WTC11 (cell line): ENCODE measurements around the gene THOC1. TPM values are rescaled to one million over a fixed set of nuclear protein-coding genes. Genes with fewer than 3 reads are reported as not detected.
A peak's percentile ranks its signal among the peaks of the same experiment; 100 is the strongest.

Experiments
- ATAC-seq: fragments of 200-7000 bp; cut with Tn5 transposase; 2 replicates; pipeline ENCODE4 v1.10.0; 2021; ENCODE audit warnings: mild to moderate bottlenecking, moderate library complexity
- CTCF ChIA-PET: fragments of 300-600 bp; sonication (Branson Sonifier 250); formaldehyde crosslinking; loops from one replicate; lab custom pipeline; 2021; ENCODE audit warnings: antibody characterized with exemption; lab: Charles Lee
- POLR2A ChIA-PET: fragments of 350-600 bp; sonication (Branson Sonifier 250); formaldehyde crosslinking; loops from one replicate; lab custom pipeline; 2021; ENCODE audit warnings: antibody characterized with exemption; lab: Charles Lee
- DNase-seq: peaks from one replicate; pipeline ENCODE4 v3.0.0; 2021; ENCODE audit warnings: low spot score
- H3K27ac Mint-ChIP-seq: 2 replicates; pipeline ENCODE4 v1.8.0; 2021; ENCODE audit warnings: mixed read lengths
- H3K27me3 Mint-ChIP-seq: 2 replicates; pipeline ENCODE4 v1.8.0; 2021; ENCODE audit warnings: low read depth, mild to moderate bottlenecking, moderate library complexity, mixed read lengths
- H3K36me3 Mint-ChIP-seq: 2 replicates; pipeline ENCODE4 v1.8.0; 2021; ENCODE audit warnings: mixed read lengths
- H3K4me1 Mint-ChIP-seq: 2 replicates; pipeline ENCODE4 v1.8.0; 2022; ENCODE audit warnings: mixed read lengths
- H3K4me3 Mint-ChIP-seq: 2 replicates; pipeline ENCODE4 v1.8.0; 2021; ENCODE audit warnings: mild to moderate bottlenecking, moderate library complexity, mixed read lengths
- H3K9me3 Mint-ChIP-seq: 2 replicates; pipeline ENCODE4 v1.8.0; 2021; ENCODE audit warnings: mixed read lengths
- FOXK1 ChIP-seq: sonication (generic); formaldehyde crosslinking; IDR thresholded peaks from 2 replicates; pipeline ENCODE4 v1.8.0; 2022; ENCODE audit warnings: mild to moderate bottlenecking, moderate library complexity, missing genetic modification reagents
- GRHL2 ChIP-seq: fragments of 250-450 bp; sonication (Bioruptor Pico); IDR thresholded peaks from 2 replicates; pipeline ENCODE4 v1.8.0; 2022; ENCODE audit warnings: mild to moderate bottlenecking, moderate library complexity; ENCODE audit not compliant: insufficient replicate concordance, severe bottlenecking
- HMGA2 ChIP-seq: fragments of 250-450 bp; sonication (Bioruptor Pico); IDR thresholded peaks from 2 replicates; pipeline ENCODE4 v1.4.0; 2021; ENCODE audit warnings: mild to moderate bottlenecking, moderate library complexity
- IRF2 ChIP-seq: sonication (generic); formaldehyde crosslinking; IDR thresholded peaks from 2 replicates; pipeline ENCODE4 v1.8.0; 2022; ENCODE audit warnings: low read depth, missing genetic modification reagents, borderline replicate concordance
- SMAD4 ChIP-seq: sonication (generic); formaldehyde crosslinking; IDR thresholded peaks from 2 replicates; pipeline ENCODE4 v1.8.0; 2022; ENCODE audit warnings: mild to moderate bottlenecking, missing genetic modification reagents
- ZNF263 ChIP-seq: sonication (generic); formaldehyde crosslinking; IDR thresholded peaks from 2 replicates; pipeline ENCODE4 v1.8.1; 2022; ENCODE audit warnings: low read depth, mild to moderate bottlenecking, moderate library complexity, missing genetic modification reagents
- total RNA-seq: library from RNA; stranded (reverse); gene quantifications from 3 replicates; pipeline ENCODE4 v1.2.3, GENCODE V29; 2021
- TF ChIP-seq, protein P1 (sequence below): sonication (generic); formaldehyde crosslinking; IDR thresholded peaks from 2 replicates; pipeline ENCODE4 v1.8.1; 2022; ENCODE audit warnings: low read depth, mild to moderate bottlenecking, moderate library complexity, missing genetic modification reagents, borderline replicate concordance
- TF ChIP-seq, protein P2 (sequence below): sonication (generic); formaldehyde crosslinking; IDR thresholded peaks from 2 replicates; pipeline ENCODE4 v1.8.1; 2023; ENCODE audit warnings: mild to moderate bottlenecking, missing genetic modification reagents, moderate library complexity
- TF ChIP-seq, protein P3 (sequence below): fragments of 200-600 bp; IDR thresholded peaks from 2 replicates; pipeline ENCODE4 v1.8.0; 2022; ENCODE audit warnings: antibody characterized with exemption
- TF ChIP-seq, protein P4 (sequence below): sonication (generic); formaldehyde crosslinking; IDR thresholded peaks from 2 replicates; pipeline ENCODE4 v1.8.1; 2023; ENCODE audit warnings: mild to moderate bottlenecking, missing genetic modification reagents

The THOC1 gene
- total RNA-seq, 1 experiment from 2014 or later = 65.8 TPM

DNA sequence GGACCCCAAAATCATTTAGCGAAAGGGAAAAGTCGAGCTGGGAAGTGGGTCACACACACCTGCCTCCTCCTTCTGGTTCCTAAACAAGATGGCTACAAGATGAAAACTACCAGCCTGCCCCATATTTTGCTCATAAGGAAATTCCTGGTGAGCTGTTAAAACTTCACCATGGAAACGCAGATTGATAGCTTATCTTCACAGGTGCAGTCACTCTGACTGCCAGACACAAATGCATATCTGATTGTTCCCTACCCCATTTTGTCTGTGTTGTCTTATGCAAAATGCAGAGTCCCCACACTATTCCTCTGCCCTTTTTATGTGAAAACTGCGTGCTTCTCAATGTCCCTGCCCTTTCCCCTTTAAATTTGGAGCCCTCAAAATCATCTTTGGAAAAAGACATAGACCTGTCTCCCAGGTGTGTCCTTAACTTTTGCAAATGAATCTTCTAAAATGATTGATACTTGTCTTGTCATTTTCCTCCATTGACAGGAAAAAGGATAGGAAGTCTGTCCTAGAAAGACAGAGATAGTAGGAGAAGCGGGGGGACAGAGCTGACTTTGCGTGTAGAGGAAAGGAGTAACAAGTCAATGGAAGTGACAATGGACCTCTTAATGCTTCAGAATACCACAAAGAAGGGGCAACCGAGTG lies 38.9 kb upstream of the THOC1 start:
- ATAC-seq (no peak), DNase-seq (no peak)
- ChIA-PET CTCF (interaction anchor here (0.7 kb wide), 1 partner anchor 25 kb away, joined by 3 read pairs; no protein-coding TSS in a partner anchor), POLR2A (no interaction called here)
- no peaks in the 10 kb centered on the region for H3K27me3 Mint-ChIP-seq
- no peak overlapping the region for H3K4me3 Mint-ChIP-seq
- H3K27ac Mint-ChIP-seq = no peak overlapping the region
- 0 out of 2 replicates have a peak, but pooled peaks cover 5% of the 10 kb centered on the region for H3K9me3 Mint-ChIP-seq
- TF ChIP-seq, protein P1, sequence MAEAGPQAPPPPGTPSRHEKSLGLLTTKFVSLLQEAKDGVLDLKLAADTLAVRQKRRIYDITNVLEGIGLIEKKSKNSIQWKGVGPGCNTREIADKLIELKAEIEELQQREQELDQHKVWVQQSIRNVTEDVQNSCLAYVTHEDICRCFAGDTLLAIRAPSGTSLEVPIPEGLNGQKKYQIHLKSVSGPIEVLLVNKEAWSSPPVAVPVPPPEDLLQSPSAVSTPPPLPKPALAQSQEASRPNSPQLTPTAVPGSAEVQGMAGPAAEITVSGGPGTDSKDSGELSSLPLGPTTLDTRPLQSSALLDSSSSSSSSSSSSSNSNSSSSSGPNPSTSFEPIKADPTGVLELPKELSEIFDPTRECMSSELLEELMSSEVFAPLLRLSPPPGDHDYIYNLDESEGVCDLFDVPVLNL (CRISPR knock-in tag) = no peak
- TF ChIP-seq, protein P2, sequence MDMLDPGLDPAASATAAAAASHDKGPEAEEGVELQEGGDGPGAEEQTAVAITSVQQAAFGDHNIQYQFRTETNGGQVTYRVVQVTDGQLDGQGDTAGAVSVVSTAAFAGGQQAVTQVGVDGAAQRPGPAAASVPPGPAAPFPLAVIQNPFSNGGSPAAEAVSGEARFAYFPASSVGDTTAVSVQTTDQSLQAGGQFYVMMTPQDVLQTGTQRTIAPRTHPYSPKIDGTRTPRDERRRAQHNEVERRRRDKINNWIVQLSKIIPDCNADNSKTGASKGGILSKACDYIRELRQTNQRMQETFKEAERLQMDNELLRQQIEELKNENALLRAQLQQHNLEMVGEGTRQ (CRISPR knock-in tag) = no peak
- TF ChIP-seq GRHL2 (CRISPR knock-in tag) (no peak), ZNF263 (CRISPR knock-in tag) (no peak)
- H3K4me1 Mint-ChIP-seq = peaks cover 43% of the 10 kb centered on the region
- no peaks in the 10 kb centered on the region for H3K36me3 Mint-ChIP-seq

DNA sequence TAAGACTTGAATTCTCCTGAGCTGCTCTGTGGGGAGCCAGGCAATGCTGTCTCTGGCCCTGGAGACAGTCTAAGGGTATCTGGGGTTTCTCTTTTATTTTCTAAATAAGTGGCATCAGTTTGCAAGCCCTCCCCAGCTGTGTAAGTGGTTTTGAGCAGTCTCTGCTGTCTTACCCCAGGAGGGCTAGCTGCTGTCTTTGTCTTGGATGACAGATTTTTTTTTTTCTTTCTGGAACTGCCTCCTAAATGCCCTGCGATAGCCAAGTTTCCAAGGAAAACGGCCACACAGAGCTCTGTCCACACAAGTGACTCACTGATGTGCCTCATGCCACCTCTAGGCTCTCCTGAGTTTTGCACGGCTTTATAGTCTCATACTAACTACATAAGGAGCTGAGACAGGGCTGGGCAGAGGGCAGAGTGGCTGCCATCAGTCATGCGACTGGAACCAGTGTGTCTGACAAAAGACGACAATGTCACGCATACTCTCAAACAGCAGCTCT lies 37.2 kb upstream of the THOC1 start:
- Mint-ChIP-seq H3K27ac (peak overlapping the region; percentile 41), H3K4me1 (peaks cover 43% of the 10 kb centered on the region), H3K4me3 (no peak overlapping the region), H3K27me3 (no peaks in the 10 kb centered on the region), H3K9me3 (no peaks in the 10 kb centered on the region), H3K36me3 (no peaks in the 10 kb centered on the region)
- ChIA-PET CTCF (interaction anchor here (0.7 to 3.2 kb wide), 5 partner anchors 9 to 320 kb away, joined by 3 to 19 read pairs (median 4); no protein-coding TSS in a partner anchor), POLR2A (interaction anchor here (0.7 to 0.8 kb wide), 2 partner anchors 11 to 37 kb away, joined by 4 to 6 read pairs; partner anchors contain the start of gene THOC1)
- ATAC-seq = peak; percentile 77
- no peak for TF ChIP-seq FOXK1
- TF ChIP-seq, protein P3, sequence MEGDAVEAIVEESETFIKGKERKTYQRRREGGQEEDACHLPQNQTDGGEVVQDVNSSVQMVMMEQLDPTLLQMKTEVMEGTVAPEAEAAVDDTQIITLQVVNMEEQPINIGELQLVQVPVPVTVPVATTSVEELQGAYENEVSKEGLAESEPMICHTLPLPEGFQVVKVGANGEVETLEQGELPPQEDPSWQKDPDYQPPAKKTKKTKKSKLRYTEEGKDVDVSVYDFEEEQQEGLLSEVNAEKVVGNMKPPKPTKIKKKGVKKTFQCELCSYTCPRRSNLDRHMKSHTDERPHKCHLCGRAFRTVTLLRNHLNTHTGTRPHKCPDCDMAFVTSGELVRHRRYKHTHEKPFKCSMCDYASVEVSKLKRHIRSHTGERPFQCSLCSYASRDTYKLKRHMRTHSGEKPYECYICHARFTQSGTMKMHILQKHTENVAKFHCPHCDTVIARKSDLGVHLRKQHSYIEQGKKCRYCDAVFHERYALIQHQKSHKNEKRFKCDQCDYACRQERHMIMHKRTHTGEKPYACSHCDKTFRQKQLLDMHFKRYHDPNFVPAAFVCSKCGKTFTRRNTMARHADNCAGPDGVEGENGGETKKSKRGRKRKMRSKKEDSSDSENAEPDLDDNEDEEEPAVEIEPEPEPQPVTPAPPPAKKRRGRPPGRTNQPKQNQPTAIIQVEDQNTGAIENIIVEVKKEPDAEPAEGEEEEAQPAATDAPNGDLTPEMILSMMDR = no peak
- no peak for DNase-seq

DNA sequence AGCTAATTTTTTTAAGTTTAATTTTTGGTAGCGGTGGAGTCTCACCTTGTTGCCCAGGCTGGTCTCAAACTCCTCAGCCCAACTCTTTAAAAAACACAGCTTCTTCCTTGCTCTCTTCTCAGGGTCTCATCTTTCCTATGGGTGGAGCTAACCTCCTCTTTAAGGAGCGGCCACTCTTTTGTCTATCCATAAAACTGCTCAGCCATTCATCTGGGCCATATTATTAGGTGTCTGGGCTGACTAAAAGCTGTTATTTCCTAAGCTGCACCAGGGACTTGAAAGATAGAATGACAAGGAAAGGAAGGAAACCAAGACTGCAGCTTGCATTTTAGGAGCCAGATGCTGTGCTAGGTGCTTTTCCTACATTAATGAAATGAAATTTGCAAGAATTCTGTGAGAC lies 35.8 kb upstream of the THOC1 start:
- DNase-seq (no peak), ATAC-seq (0 out of 2 replicates have a peak, but pooled peaks have one; percentile 19)
- no peaks in the 10 kb centered on the region for H3K27me3 Mint-ChIP-seq
- no peak for TF ChIP-seq SMAD4 (CRISPR knock-in tag)
- no peak for TF ChIP-seq IRF2 (CRISPR knock-in tag)
- no peak for TF ChIP-seq HMGA2 (CRISPR knock-in tag)
- no peaks in the 10 kb centered on the region for H3K9me3 Mint-ChIP-seq
- ChIA-PET CTCF (interaction anchor here (1.2 to 3.2 kb wide), 3 partner anchors 9 to 176 kb away, joined by 3 to 19 read pairs (median 3); no protein-coding TSS in a partner anchor), POLR2A (interaction anchor here (0.5 to 1.1 kb wide), 2 partner anchors 10 to 152 kb away, joined by 4 read pairs; no protein-coding TSS in a partner anchor)
- no peaks in the 10 kb centered on the region for H3K36me3 Mint-ChIP-seq
- H3K4me3 Mint-ChIP-seq = no peak overlapping the region
- no peak overlapping the region for H3K27ac Mint-ChIP-seq
- H3K4me1 Mint-ChIP-seq = peaks cover 43% of the 10 kb centered on the region

DNA sequence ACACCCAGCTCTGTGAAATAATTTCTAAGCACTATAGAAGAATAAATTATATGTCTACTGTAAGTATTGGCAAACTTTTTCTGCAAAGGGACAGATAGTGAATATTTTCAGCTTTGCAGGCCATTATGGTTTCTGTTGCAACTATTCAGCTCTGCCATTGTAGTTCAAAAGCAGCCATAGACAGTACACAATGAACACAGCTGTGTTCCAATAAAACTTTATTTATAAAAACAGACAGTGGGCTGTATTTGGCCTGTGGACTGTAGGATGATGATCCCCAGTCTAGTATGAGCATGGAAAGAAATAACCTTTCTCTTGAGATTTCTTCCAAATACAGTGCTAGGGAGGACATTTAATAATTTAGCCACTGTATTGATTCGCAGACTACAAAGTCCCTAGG lies 35.2 kb upstream of the THOC1 start:
- no peaks in the 10 kb centered on the region for H3K27me3 Mint-ChIP-seq
- ATAC-seq (no peak), DNase-seq (no peak)
- TF ChIP-seq, protein P4, sequence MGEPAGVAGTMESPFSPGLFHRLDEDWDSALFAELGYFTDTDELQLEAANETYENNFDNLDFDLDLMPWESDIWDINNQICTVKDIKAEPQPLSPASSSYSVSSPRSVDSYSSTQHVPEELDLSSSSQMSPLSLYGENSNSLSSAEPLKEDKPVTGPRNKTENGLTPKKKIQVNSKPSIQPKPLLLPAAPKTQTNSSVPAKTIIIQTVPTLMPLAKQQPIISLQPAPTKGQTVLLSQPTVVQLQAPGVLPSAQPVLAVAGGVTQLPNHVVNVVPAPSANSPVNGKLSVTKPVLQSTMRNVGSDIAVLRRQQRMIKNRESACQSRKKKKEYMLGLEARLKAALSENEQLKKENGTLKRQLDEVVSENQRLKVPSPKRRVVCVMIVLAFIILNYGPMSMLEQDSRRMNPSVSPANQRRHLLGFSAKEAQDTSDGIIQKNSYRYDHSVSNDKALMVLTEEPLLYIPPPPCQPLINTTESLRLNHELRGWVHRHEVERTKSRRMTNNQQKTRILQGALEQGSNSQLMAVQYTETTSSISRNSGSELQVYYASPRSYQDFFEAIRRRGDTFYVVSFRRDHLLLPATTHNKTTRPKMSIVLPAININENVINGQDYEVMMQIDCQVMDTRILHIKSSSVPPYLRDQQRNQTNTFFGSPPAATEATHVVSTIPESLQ (CRISPR knock-in tag) = no peak
- no peak for TF ChIP-seq GRHL2 (CRISPR knock-in tag)
- TF ChIP-seq, all 79 proteins: peak for 0
- ChIA-PET POLR2A (interaction anchor here (0.5 to 1.1 kb wide), 2 partner anchors 10 to 152 kb away, joined by 4 read pairs; no protein-coding TSS in a partner anchor), CTCF (interaction anchor here (1.2 to 3.2 kb wide), 3 partner anchors 10 to 176 kb away, joined by 3 to 19 read pairs (median 3); no protein-coding TSS in a partner anchor)
- peaks cover 43% of the 10 kb centered on the region for H3K4me1 Mint-ChIP-seq
- H3K9me3 Mint-ChIP-seq = no peaks in the 10 kb centered on the region
- no peak overlapping the region for H3K4me3 Mint-ChIP-seq
- no peak overlapping the region for H3K27ac Mint-ChIP-seq
- H3K36me3 Mint-ChIP-seq = no peaks in the 10 kb centered on the region
